GM18498 (cell line): ENCODE data around the gene SUFU.
A peak's percentile ranks its signal among the peaks of the same experiment; 100 is the strongest.

Source experiments
- ATAC-seq: cut with Tn5 transposase; IDR thresholded peaks from one replicate; pipeline ENCODE4 v1.9.1; 2021; ENCODE audit warnings: mild to moderate bottlenecking, moderate library complexity; ENCODE audit not compliant: unreplicated experiment

SUFU gene

GRCh38 chr10:102546606-102547320 is 43.0 kb downstream of the SUFU start:
- ATAC-seq: no peak

DNA sequence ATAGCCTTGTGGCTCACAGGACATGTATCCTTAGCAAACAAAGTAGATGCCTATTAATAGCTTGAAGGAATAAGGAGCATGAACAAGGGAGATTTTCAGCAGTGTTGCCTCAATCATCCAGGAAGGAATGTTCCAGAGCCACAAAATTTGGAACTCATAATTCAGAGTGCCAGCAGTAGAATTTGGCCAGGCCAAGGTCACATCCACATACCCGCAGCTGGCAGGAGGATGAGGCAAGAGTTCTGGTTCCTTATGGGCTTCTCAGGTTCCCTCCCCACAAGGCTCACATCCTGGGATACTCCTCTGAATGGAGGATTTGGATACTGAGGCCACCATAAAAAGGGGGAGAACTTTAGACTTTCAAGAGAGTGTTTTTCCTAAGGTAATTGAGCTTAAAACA is 45.8 kb downstream of the SUFU start:
- no peak for ATAC-seq

DNA sequence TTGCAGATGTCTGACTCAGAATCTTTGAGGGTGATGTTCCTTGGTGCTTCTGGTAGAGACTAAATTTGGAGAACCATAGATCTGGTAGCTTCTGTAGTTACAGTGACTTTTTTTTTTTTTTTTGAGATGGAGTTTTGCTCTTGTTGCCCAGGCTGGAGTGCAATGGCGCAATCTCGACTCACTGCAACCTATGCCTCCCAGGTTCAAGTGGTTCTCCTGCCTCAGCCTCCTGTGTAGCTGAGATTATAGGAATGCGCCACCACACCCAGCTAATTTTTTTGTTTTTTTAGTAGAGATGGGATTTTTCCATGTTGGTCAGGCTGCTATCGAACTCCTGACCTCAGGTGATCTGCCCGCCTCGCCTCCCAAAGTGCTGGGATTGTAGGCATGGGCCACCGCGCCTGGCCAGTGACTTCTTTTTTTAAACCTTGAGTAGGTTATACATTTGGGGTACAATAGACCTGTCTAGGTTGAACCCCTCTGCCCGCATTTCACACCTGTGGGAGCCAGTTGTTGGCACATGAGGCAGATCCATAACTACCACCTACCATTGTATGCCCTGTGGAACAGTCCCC is 47.0 kb downstream of the SUFU start:
- ATAC-seq: no peak

DNA sequence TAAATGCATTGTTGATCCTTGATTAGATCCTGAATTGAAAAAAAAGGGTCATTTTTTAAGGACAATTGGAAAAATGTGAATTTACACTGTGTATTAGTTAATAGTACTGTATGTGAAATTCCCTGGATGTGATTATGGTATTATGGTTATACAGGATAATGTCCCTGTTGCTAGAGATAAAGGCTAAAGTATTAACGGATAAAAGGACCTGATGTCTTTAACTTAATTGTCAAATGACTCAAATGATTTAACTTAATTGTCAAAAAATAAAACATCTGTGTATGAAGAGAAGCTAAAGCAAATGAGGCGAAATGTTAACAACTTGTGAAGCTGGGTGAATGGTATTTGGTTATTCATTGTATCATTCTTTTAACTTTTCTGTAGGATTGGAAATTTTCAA is 48.8 kb downstream of the SUFU start:
- no peak for ATAC-seq

GRCh38 chr10:102553771-102554170 is 50.0 kb downstream of the SUFU start:
- no peak for ATAC-seq

- ATAC-seq: no peak
These were observed 50.8 kb downstream of the SUFU start for GRCh38 chr10:102554531-102554930.

DNA sequence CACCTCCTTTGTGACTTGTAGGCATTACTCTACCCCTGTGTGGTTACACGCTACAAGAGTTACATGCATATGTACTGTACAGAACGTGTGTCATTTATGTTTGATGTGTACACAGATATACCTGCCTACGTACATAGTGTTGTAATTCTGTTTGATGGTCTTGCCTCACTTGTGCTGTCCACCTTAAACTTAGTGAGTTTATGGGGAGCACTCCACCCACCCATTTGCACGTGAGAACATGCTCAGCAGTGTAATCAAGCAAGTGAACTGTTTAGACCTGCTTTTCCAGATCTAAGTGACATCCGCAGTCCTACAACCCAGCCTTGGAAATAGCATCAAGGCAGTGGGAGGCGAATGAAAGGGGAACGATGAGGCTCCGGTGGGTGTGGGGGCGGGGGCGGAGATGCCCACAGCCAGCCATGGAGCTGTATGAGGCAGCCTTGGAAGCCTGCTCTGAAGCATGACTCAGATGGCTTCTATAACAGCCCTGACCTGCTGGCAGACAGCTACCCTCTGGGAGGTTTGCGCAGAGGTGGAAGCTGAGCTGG is 52.1 kb downstream of the SUFU start:
- no peak for ATAC-seq

GRCh38 chr10:102557569-102557968 is 53.8 kb downstream of the SUFU start:
- no peak for ATAC-seq

DNA sequence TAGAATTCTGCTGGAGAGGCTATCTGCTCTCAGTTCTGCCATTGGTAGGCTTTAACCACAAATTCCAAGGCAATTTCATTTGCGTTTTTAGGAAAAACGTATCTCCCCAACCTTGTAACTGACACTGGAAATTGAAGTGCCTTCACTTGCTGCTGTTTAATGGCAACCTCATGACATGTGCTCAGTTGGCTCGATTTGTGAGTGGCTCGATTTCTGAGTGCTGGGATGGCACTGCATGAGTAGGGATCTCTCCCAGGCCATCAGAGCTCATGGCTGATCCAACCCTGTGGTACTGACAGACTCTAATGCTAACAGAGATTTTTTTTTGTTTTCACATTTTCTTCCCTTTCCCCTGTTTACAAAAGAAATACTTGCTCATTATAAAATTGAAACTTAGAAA is 56.0 kb downstream of the SUFU start:
- no peak for ATAC-seq

- no peak for ATAC-seq
These were observed 60.5 kb downstream of the SUFU start for GRCh38 chr10:102564209-102564834.

- no peak for ATAC-seq
These were observed 62.0 kb downstream of the SUFU start for GRCh38 chr10:102565793-102566192.

DNA sequence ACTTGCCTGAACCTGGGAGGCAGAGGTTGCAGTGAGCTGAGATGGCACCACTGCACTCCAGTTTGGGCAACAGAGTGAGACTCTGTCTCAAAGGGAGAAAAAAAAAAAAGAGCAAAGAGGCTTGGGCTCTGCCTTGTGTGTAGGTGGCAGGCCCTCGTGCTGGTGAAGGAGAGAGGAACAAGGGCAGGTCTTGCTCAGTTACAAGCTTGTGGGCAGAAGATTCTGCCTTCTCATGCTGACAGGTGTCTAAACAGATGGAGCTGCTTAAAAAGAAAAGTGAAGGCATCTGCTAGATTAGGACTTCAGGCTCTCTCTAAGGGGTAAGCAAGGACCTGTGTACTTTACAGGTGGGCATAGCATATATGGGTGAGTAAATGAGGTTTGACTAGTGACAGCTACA is 75.0 kb downstream of the SUFU start:
- no peak for ATAC-seq

- ATAC-seq: no peak
These were observed 75.6 kb downstream of the SUFU start for GRCh38 chr10:102579328-102579727.

DNA sequence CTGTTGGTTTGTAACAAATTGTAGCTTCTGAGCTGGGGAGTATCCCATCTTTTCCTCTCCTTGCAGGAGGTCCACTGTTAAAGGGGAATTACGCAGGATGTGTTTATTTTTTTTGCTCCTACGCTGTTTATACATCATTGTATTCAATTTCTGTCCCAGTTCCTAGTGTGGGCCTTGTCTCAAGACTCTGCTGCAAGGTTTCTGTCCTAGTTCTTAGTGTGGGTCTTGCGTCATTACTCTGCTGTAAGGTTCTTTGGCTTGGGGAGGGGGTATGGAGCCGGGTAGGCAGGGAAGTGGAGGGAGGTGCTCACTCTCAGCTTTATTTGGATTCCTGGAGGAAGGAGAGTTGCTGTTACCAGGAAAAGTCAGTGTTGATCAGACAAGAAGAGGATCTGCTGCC is 76.5 kb downstream of the SUFU start:
- no peak for ATAC-seq

- no peak for ATAC-seq
These were observed 77.6 kb downstream of the SUFU start for GRCh38 chr10:102581401-102581800.

DNA sequence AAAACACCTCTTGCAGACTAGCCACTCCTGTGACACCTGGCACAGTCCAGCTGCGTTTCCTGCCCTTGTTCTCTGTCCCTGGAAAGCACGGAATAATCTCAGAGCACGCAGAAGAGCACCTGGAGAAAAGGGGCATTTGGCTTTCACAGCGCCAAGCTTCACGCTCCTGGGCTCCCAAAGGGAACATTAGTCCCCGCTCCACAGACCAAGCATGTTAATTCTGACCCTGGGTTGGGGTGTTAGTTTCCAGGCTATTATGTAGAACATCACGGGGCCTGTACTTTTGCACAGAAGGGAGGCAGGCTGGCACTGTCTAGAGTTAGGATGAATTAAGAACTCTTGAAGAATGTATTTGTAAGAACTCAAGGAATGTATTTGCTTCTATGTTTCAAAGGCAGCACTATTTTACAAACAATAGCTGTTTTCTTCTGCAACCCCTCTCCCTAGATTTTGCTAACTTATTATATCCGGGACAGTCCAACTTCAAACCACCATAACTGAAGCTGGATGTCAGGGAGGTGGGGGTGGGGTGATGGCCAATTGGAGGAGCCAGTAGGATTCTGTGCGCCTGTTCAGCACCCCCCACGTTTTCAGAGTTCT is 78.3 kb downstream of the SUFU start:
- ATAC-seq: no peak

DNA sequence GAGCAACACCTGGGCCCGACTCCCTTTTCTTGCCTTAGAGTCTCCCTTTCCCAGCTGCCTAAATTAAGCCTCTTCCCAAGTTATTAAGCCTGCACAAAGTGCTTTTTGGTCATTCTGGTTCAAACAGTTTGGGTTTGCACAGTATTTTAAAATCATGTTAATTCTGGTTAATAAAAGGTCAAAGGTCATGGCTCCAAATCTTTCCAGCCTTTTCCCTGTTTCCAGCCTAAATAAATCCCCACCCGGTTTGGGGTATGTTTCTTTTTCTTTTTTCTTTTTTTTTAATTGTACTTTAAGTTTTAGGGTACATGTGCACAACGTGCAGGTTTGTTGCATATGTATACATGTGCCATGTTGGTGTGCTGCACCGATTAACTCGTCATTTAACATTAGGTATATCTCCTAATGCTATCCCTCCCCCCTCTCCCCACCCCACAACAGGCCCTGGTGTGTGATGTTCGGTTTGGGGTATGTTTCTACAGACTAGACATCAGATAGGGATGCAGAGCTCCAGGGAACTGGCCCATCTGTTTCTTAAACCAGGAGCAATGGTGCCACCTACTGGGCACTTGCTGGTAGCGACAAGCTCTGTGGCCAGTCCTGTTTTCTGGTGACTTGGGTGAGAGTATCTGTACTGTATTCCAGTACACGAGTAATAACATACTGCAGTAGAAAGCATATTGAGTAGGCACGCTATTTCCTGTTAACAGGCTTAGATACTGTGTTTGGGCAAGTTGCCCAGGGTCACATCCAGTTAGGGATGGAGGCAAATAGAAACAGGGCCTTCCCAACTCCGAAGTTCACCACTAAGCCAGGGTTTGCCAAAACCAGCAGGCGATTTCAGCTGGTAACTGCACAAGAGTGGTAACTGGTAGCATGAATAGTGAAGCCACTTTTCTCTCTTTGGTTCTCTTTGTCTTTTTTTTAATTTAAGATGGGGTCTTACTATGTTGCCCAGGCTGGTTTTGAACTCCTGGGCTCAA is 80.0 kb downstream of the SUFU start:
- ATAC-seq: peak; percentile 70

DNA sequence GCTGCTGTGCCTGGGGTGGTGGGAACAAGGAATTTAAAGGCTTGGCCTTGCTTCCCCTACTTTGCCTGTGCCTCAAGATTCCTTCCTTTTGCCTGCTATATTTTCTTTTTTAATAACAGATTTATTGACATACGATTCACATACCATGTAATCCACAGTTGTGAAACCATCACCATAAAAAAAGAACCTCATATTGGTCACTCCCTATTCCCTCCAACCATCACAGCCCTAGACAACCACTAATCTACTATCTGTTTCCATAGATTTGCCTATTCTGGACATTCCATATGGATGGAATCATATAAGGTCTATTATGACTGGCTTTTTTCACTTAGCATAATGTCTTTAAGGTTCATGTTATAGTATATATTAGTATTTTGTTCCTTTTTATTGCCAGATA is 81.3 kb downstream of the SUFU start:
- ATAC-seq: no peak

- no peak for ATAC-seq
These were observed 83.1 kb downstream of the SUFU start for GRCh38 chr10:102586858-102587257.

- no peak for ATAC-seq
These were observed 85.1 kb downstream of the SUFU start for GRCh38 chr10:102588875-102589274.
